Ureter (tissue), 1 donor: ENCODE results near the gene ACAT1. TPM values are rescaled to one million over a fixed set of nuclear protein-coding genes. Genes with fewer than 3 reads are reported as not detected.
"Not testable (repeated sequence)": the region's sequence is repeated elsewhere in the genome, so short reads cannot be mapped to it uniquely, and the experiment has no call there.

ENCODE experiments used
- DNase-seq: peaks from one replicate; pipeline ENCODE4 v3.0.0-alpha.2; 2020; ENCODE audit warnings: low spot score
- total RNA-seq: library from RNA; stranded (reverse); gene quantifications from one replicate; pipeline ENCODE4 v1.2.4, GENCODE V29; 2023
- donor health status: DM: yes; HTN: yes; CAD: no.

ACAT1 gene
- total RNA-seq, 1 donor from 2014 or later = 40.1 TPM

DNA sequence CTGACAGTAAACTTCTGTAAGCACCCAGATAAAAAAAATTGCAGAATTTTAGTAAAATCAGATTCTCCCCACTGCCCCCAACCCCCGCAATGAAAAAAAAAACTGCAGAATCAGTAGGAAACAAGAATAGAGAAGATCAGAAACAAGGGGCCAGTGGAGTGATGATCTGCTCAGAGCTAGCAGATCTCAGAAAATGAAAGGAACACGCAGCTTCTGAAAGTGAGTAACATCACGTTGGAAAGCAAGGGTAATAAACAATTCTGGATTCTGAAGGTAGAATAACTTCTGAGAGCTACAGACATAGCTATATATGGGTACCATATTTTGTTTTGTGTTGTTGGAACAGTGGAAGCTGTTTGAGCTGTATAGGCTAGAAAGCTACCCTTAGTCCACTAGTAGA lies 23.2 kb downstream of the ACAT1 start:
- DNase-seq = no peak

DNA sequence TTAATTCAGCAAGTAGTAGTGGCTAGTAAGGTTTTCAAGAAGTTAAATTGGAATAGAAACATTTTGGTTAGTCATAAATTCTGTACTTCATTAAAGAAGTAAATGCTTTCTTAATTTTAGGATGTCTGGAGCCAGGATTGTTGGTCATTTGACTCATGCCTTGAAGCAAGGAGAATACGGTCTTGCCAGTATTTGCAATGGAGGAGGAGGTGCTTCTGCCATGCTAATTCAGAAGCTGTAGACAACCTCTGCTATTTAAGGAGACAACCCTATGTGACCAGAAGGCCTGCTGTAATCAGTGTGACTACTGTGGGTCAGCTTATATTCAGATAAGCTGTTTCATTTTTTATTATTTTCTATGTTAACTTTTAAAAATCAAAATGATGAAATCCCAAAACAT lies 25.8 kb downstream of the ACAT1 start:
- no peak for DNase-seq

DNA sequence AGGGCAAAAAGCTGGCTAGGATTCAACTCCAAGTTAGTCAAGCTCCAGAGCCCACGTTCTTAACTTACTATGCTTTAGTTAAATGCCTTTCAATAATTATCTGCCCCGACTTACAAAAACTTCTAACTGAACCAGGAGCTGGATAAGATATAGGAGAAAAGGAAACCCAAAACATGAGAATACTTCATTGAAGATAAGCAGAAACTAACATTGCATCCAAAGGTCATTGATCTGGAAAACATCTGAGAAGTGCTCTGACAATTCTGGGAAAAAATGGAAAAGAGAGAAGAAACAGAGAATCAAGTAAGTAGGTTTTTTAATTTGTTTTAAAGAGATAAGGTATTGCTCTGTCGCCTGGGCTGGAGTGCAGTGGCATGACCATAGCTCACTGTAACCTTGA lies 27.2 kb downstream of the ACAT1 start:
- DNase-seq = no peak

DNA sequence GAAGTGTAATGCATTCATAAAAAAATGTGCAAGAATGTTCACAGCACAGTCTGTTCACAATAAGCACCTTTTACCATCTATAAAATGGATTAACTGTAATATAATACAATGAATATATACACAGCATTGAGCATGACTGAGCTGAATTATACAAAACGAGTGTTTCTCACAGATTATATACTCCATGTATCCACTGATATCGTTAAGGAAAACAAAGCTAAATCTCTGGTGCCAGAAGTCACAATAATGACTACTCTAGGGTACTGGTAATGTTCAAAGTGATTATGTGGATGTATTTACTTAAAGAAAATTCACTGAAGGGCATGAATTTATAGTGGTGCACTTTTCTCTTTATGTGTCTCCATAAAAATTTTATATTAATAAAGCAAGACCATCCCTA lies 33.2 kb downstream of the ACAT1 start:
- no peak for DNase-seq

DNA sequence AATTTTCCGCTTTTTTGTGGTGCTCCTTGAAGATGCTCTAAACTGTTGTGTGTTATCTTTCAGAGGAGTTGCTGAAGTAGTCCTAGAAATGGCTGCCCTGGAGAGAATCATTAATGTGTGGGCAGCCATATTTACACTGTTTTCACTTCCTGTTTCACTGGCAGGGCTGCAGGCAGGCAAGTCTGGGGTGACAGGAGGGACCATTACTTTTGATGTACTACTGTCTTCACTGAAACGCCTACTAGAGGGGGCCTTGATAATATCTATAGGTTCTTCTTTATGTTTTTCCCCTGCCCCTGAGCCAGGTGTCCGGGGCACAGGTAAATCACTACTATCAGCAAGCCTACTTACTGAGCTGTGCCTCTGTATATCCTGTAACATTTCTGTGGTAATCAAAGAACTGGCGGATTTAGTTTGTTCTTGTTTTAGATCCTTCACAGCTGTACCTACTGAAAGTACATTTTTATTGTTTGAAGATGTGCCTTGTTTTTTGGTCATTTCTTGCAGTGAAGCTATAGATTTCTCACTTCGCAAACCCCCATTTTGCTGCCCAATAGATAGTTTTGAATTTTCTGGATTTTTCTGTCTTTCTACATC lies 39.7 kb downstream of the ACAT1 start:
- no peak for DNase-seq

DNA sequence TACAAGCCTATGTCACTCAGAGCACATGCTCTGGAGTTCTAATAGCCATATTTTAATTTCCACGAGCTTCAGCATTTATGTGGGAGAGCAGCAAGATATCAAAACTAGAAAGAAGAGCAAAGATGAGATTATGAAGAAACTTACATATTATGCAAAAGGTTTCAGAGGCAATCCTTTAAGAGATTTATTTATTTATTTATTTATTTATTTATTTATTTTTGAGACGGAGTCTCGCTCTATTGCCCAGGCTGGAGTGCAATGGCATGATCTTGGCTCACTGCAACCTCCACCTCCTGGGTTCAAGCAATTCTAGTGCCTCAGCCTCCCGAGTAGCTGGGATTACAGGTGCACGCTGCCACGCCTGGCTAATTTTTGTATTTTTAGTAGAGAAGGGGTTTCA lies 41.5 kb downstream of the ACAT1 start:
- DNase-seq = not testable (repeated sequence)

DNA sequence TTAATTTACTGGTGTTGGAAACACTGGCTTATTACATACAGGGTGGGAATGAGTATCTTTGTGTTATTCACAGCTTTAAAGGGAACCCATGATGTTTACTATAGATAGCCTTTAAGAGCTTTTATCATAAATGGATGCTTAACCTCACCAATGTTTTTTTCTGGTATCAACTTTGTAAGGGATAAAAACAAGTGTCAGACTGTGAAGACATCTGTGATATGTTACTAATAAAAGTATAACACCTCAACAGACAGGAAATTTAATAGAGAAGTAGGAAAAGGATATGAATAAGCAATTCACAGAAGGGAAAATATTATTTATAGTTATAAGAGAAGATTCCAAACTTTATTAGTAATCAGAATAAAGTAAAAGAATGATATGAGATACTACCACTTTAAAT lies 46.3 kb downstream of the ACAT1 start:
- no peak for DNase-seq

DNA sequence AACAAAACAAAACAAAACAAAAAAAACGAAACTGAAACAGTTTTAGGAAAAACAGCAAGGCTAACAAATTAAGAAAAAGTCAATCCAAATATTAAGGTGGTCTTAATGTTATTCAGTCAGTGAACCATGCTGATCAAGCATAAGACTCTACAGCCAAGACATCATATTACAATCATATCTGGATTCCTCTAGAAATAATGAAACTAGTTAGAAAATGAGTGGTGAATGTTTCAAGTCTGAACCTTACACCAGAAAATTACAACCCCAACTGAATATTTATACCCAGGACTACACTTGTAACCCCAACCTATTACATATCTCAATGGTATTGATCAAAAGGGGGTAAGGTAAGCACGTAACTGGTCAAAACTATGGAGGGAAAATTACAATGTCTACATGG lies 48.8 kb downstream of the ACAT1 start:
- no peak for DNase-seq

DNA sequence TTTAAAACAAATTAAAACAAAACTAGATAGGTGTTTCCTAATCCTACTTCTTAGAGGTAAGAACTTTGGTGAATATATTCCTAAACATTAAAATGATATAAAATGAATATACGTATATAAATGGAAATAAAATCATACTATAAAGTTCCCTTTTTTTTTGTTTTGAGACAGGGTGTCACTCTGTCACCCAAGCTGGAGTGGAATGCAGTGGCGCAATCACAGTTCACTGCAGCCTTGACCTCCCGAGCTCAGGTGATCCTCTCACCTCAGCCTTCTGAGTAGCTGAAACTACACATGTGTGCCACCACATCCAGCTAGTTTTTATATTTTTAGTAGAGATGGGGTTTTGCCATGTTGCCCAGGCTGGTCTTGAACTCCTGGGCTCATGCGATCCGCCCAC lies 56.2 kb downstream of the ACAT1 start:
- DNase-seq = no peak

DNA sequence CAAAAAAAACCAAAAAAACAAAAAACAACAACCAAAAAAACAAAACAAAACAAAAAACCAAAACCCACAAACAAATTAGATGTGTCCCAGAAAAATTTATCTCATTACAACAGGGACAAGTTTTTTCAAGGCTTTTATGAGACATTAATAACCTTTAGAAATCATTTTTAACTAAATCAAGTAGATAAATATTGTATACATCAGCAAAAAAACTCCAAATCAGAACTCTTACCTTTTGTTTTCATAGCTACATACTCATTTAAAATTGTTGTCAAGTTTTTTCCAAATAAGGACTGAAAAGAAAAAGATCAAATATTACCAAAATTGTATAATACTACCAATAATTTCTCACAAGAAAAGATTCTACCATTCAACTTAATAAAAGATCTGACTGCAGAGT lies 72.4 kb downstream of the ACAT1 start:
- no peak for DNase-seq

DNA sequence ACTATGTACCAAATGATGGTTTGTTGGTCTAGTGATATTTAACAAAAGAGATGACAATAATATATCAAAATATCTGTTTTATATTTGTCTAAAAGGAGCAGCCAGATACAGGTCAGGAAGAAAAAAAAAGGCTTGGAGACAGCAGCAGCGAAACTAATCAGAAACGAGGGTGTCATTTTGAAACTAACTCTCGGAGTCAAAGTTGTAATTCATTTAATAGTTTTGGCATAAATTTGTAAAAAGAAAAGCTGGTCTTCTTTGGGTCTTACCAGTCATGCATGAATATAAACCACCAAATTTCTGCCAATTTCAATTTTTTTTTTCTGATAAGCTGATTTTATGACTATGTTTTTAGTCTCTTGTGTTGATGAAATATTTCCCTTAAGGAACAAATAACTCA lies 75.5 kb downstream of the ACAT1 start:
- DNase-seq = no peak

Other genes with a start within 250 kb of the ACAT1 start
- 0.42 TPM for gene RAB39A, start 193.1 kb upstream of the ACAT1 start, total RNA-seq
- 34.3 TPM for gene CUL5, start 112.7 kb upstream of the ACAT1 start, total RNA-seq
- gene NPAT, start 101.1 kb downstream of the ACAT1 start, total RNA-seq = 26.0 TPM
- gene ATM, start 101.5 kb downstream of the ACAT1 start, total RNA-seq = 92.6 TPM